ENCODE data around the gene MEGF6.

MEGF6 gene

GRCh38 chr1:3441880-3442279, 169.4 kb downstream of the MEGF6 start:
- Histone ChIP-seq H3K4me3 (ENCODE audit: low read length in 2 of 2) (no peak overlapping the region), H3K9ac (ENCODE audit: low read depth in 1 of 2, low read length in 2 of 2) (no peak overlapping the region), H3K27ac (ENCODE audit: low read depth in 2 of 2, low read length in 2 of 2) (no peak overlapping the region), H3K9me3 (ENCODE audit: control insufficient read depth in 2 of 2, low read length in 2 of 2) (no peaks in the 10 kb centered on the region), H3K36me3 (ENCODE audit: control insufficient read depth in 2 of 2, insufficient read depth in 2 of 2, low read length in 2 of 2) (no peaks in the 10 kb centered on the region), H3K27me3 (ENCODE audit: control insufficient read depth in 2 of 2, insufficient read depth in 2 of 2, low read length in 2 of 2) (peaks cover 0 to 5% of the 10 kb centered on the region in 2 donors), H3K4me1 (ENCODE audit: control insufficient read depth in 2 of 2, insufficient read depth in 2 of 2, low read length in 2 of 2) (no peaks in the 10 kb centered on the region)

- no peak overlapping the region for H3K27ac ChIP-seq (ENCODE audit: low read depth in 2 of 2, low read length in 2 of 2)
- no peak overlapping the region for H3K4me3 ChIP-seq (ENCODE audit: low read length in 2 of 2)
- H3K4me1 ChIP-seq (ENCODE audit: control insufficient read depth in 2 of 2, insufficient read depth in 2 of 2, low read length in 2 of 2), result no peaks in the 10 kb centered on the region
- no peak overlapping the region for H3K9ac ChIP-seq (ENCODE audit: low read depth in 1 of 2, low read length in 2 of 2)
- H3K9me3 ChIP-seq (ENCODE audit: control insufficient read depth in 2 of 2, low read length in 2 of 2), result no peaks in the 10 kb centered on the region
- peaks cover 0 to 5% of the 10 kb centered on the region in 2 donors for H3K27me3 ChIP-seq (ENCODE audit: control insufficient read depth in 2 of 2, insufficient read depth in 2 of 2, low read length in 2 of 2)
- H3K36me3 ChIP-seq (ENCODE audit: control insufficient read depth in 2 of 2, insufficient read depth in 2 of 2, low read length in 2 of 2), result no peaks in the 10 kb centered on the region
Observed at GRCh38 chr1:3441410-3441847, 169.9 kb downstream of the MEGF6 start.

- Histone ChIP-seq H3K27me3 (ENCODE audit: control insufficient read depth in 2 of 2, insufficient read depth in 2 of 2, low read length in 2 of 2) (peaks cover 0 to 5% of the 10 kb centered on the region in 2 donors), H3K27ac (ENCODE audit: low read depth in 2 of 2, low read length in 2 of 2) (no peak overlapping the region), H3K4me1 (ENCODE audit: control insufficient read depth in 2 of 2, insufficient read depth in 2 of 2, low read length in 2 of 2) (no peaks in the 10 kb centered on the region), H3K9me3 (ENCODE audit: control insufficient read depth in 2 of 2, low read length in 2 of 2) (no peaks in the 10 kb centered on the region), H3K4me3 (ENCODE audit: low read length in 2 of 2) (no peak overlapping the region), H3K9ac (ENCODE audit: low read depth in 1 of 2, low read length in 2 of 2) (no peak overlapping the region), H3K36me3 (ENCODE audit: control insufficient read depth in 2 of 2, insufficient read depth in 2 of 2, low read length in 2 of 2) (no peaks in the 10 kb centered on the region)
Observed at GRCh38 chr1:3440711-3441409, 170.4 kb downstream of the MEGF6 start.

- no peaks in the 10 kb centered on the region for H3K4me1 ChIP-seq (ENCODE audit: control insufficient read depth in 2 of 2, insufficient read depth in 2 of 2, low read length in 2 of 2)
- H3K9ac ChIP-seq (ENCODE audit: low read depth in 1 of 2, low read length in 2 of 2), result no peak overlapping the region
- H3K4me3 ChIP-seq (ENCODE audit: low read length in 2 of 2), result no peak overlapping the region
- no peaks in the 10 kb centered on the region for H3K36me3 ChIP-seq (ENCODE audit: control insufficient read depth in 2 of 2, insufficient read depth in 2 of 2, low read length in 2 of 2)
- H3K27me3 ChIP-seq (ENCODE audit: control insufficient read depth in 2 of 2, insufficient read depth in 2 of 2, low read length in 2 of 2), result peaks cover 0 to 5% of the 10 kb centered on the region in 2 donors
- H3K27ac ChIP-seq (ENCODE audit: low read depth in 2 of 2, low read length in 2 of 2), result no peak overlapping the region
- H3K9me3 ChIP-seq (ENCODE audit: control insufficient read depth in 2 of 2, low read length in 2 of 2), result no peaks in the 10 kb centered on the region
Observed at GRCh38 chr1:3440300-3440681, 171.0 kb downstream of the MEGF6 start.
